IMR-90 (cell line): ENCODE data around the gene ZSCAN30. TPM values are rescaled to one million over a fixed set of nuclear protein-coding genes. Genes with fewer than 3 reads are reported as not detected.

ENCODE experiments used
- ATAC-seq: fragments of 200-7000 bp; cut with Tn5 transposase; 2 replicates; pipeline ENCODE4 v1.9.1; 2020; ENCODE audit warnings: low read depth, mild to moderate bottlenecking, moderate library complexity
- BruUV-seq: library from RNA; stranded (reverse); fragments of 400-500 nt; replicated peaks from 2 replicates; lab custom pipeline; 2021; lab: Mats Ljungman, UMichigan
- CTCF ChIA-PET: fragments of 300-600 bp; formaldehyde crosslinking; extraction: SDS; loops from one replicate; lab custom pipeline; 2021; ENCODE audit warnings: antibody characterized with exemption; lab: Yijun Ruan, JAX
- POLR2A ChIA-PET: fragments of 300-600 bp; sonication (Branson Sonifier 250); formaldehyde crosslinking; loops from one replicate; lab custom pipeline; 2022; ENCODE audit warnings: antibody characterized with exemption; ENCODE audit not compliant: unreplicated experiment; lab: Charles Lee
- DNase-seq: peaks from one replicate; pipeline ENCODE4 v3.0.0; 2013
- H2AFZ ChIP-seq: replicated peaks from 2 replicates; pipeline ENCODE3; 2013; ENCODE audit warnings: low read length, mild to moderate bottlenecking; ENCODE audit not compliant: poor library complexity
- H2AK5ac ChIP-seq: 2 replicates; pipeline ENCODE4 v1.6.1; 2013; ENCODE audit warnings: low read depth, low read length, inconsistent platforms
- H2AK9ac ChIP-seq: replicated peaks from 2 replicates; pipeline ENCODE3; 2013; ENCODE audit warnings: mild to moderate bottlenecking, low read depth, low read length, moderate library complexity; ENCODE audit not compliant: poor library complexity
- H2BK120ac ChIP-seq: 2 replicates; pipeline ENCODE4 v1.6.1; 2013; ENCODE audit warnings: low read depth, low read length, inconsistent platforms
- H2BK15ac ChIP-seq: 3 replicates; pipeline ENCODE4 v1.6.1; 2013; ENCODE audit warnings: low read depth, low read length, inconsistent platforms
- H2BK20ac ChIP-seq: 2 replicates; pipeline ENCODE4 v1.6.1; 2013; ENCODE audit warnings: low read depth, mild to moderate bottlenecking, inconsistent platforms, low read length, moderate library complexity
- H2BK5ac ChIP-seq: 2 replicates; pipeline ENCODE4 v1.6.1; 2013; ENCODE audit warnings: mild to moderate bottlenecking, low read depth, low read length, inconsistent platforms; ENCODE audit not compliant: poor library complexity, severe bottlenecking
- H3K14ac ChIP-seq: replicated peaks from 2 replicates; pipeline ENCODE4 v1.6.1; 2013; ENCODE audit warnings: low read depth, low read length, inconsistent platforms
- H3K18ac ChIP-seq: 2 replicates; pipeline ENCODE4 v1.6.1; 2013; ENCODE audit warnings: low read depth, low read length, control low read depth
- H3K23ac ChIP-seq: 2 replicates; pipeline ENCODE4 v1.6.1; 2013; ENCODE audit warnings: low read depth, low read length, inconsistent platforms
- H3K27ac ChIP-seq: 2 replicates; pipeline ENCODE4 v1.5.1; 2013; ENCODE audit warnings: mild to moderate bottlenecking, control low read depth, low read length; ENCODE audit not compliant: insufficient read depth
- H3K27me3 ChIP-seq: 2 replicates; pipeline ENCODE4 v1.6.1; 2013; ENCODE audit warnings: low read length; ENCODE audit not compliant: control insufficient read depth, insufficient read depth
- H3K36me3 ChIP-seq: 2 replicates; pipeline ENCODE4 v1.6.1; 2013; ENCODE audit warnings: low read length, mixed read lengths; ENCODE audit not compliant: control insufficient read depth, insufficient read depth
- H3K4ac ChIP-seq: 2 replicates; pipeline ENCODE4 v1.6.1; 2013; ENCODE audit warnings: low read depth, low read length, inconsistent platforms
- H3K4me1 ChIP-seq: 2 replicates; pipeline ENCODE4 v1.6.1; 2013; ENCODE audit warnings: low read length, mixed read lengths; ENCODE audit not compliant: control insufficient read depth, insufficient read depth
- H3K4me2 ChIP-seq: 2 replicates; pipeline ENCODE4 v1.6.1; 2013; ENCODE audit warnings: low read depth, mild to moderate bottlenecking, control low read depth, low read length, moderate library complexity
- H3K4me3 ChIP-seq: 2 replicates; pipeline ENCODE4 v1.5.1; 2013; ENCODE audit warnings: low read depth, mild to moderate bottlenecking, control low read depth, low read length, moderate library complexity; ENCODE audit not compliant: insufficient read depth
- H3K56ac ChIP-seq: 2 replicates; pipeline ENCODE4 v1.6.1; 2013; ENCODE audit warnings: low read length, inconsistent platforms; ENCODE audit not compliant: insufficient read depth; ENCODE audit errors: extremely low read depth
- H3K79me1 ChIP-seq, 2 experiments: 2 replicates each; pipeline ENCODE4 v1.6.1; 2013; ENCODE audit warnings: low read length in 2 of 2, inconsistent platforms in 1 of 2, low read depth in 1 of 2
- H3K9ac ChIP-seq: 2 replicates; pipeline ENCODE4 v1.6.1; 2013; ENCODE audit warnings: low read depth, low read length, control low read depth
- H3K9me1 ChIP-seq: 2 replicates; pipeline ENCODE4 v1.6.1; 2013; ENCODE audit warnings: low read length, inconsistent platforms; ENCODE audit not compliant: insufficient read depth
- H3K9me3 ChIP-seq: 2 replicates; pipeline ENCODE4 v1.6.1; 2013; ENCODE audit warnings: low read length; ENCODE audit not compliant: control insufficient read depth, insufficient read depth
- H4K20me1 ChIP-seq: 2 replicates; pipeline ENCODE4 v1.6.1; 2013; ENCODE audit warnings: low read length, inconsistent platforms; ENCODE audit not compliant: insufficient read depth
- H4K5ac ChIP-seq: 2 replicates; pipeline ENCODE4 v1.6.1; 2013; ENCODE audit warnings: mild to moderate bottlenecking, low read depth, low read length, control low read depth
- H4K8ac ChIP-seq, 2 experiments: 2 replicates each; pipeline ENCODE4 v1.6.1; 2013; ENCODE audit warnings: low read depth in 2 of 2, low read length in 2 of 2, control low read depth in 1 of 2, inconsistent platforms in 1 of 2
- H4K91ac ChIP-seq: 2 replicates; pipeline ENCODE4 v1.6.1; 2013; ENCODE audit warnings: low read depth, low read length, inconsistent platforms; ENCODE audit not compliant: insufficient read depth
- BHLHE40 ChIP-seq: fragments of 150-350 bp; IDR thresholded peaks from 2 replicates; pipeline ENCODE4 v1.6.1; 2016; ENCODE audit warnings: mild to moderate bottlenecking, low read depth, low read length
- CEBPB ChIP-seq: IDR thresholded peaks from 2 replicates; pipeline ENCODE4 v1.6.1; 2012; ENCODE audit warnings: low read depth, low read length, improper control_type of control experiment
- CHD1 ChIP-seq: IDR thresholded peaks from 2 replicates; pipeline ENCODE4 v1.6.1; 2012; ENCODE audit warnings: low read depth, low read length, improper control_type of control experiment
- CTCF ChIP-seq: conservative IDR thresholded peaks from 2 replicates; pipeline ENCODE4 v1.5.1; 2012; ENCODE audit warnings: mild to moderate bottlenecking, low read depth, low read length, improper control_type of control experiment
- ELK1 ChIP-seq: fragments of 150-350 bp; IDR thresholded peaks from 2 replicates; pipeline ENCODE4 v1.6.1; 2016; ENCODE audit warnings: low read depth, mild to moderate bottlenecking, low read length, moderate library complexity, borderline replicate concordance
- FOS ChIP-seq: fragments of 150-350 bp; IDR thresholded peaks from 2 replicates; pipeline ENCODE4 v1.6.1; 2016; ENCODE audit warnings: low read depth, low read length
- MAFK ChIP-seq: IDR thresholded peaks from 2 replicates; pipeline ENCODE4 v1.6.1; 2012; ENCODE audit warnings: low read depth, low read length, improper control_type of control experiment
- MAZ ChIP-seq: IDR thresholded peaks from 2 replicates; pipeline ENCODE4 v1.6.1; 2012; ENCODE audit warnings: low read depth, mild to moderate bottlenecking, low read length, improper control_type of control experiment, moderate library complexity, borderline replicate concordance
- MXI1 ChIP-seq: IDR thresholded peaks from 2 replicates; pipeline ENCODE4 v1.6.1; 2012; ENCODE audit warnings: low read depth, mild to moderate bottlenecking, low read length, moderate library complexity, borderline replicate concordance
- NFE2L2 ChIP-seq: fragments of 150-350 bp; IDR thresholded peaks from 2 replicates; pipeline ENCODE4 v1.6.1; 2016; ENCODE audit warnings: low read depth, mild to moderate bottlenecking, low read length
- POLR2A ChIP-seq: IDR thresholded peaks from 2 replicates; pipeline ENCODE4 v1.6.1; 2012; ENCODE audit warnings: mild to moderate bottlenecking, low read depth, low read length
- RAD21 ChIP-seq: IDR thresholded peaks from 2 replicates; pipeline ENCODE4 v1.6.1; 2012; ENCODE audit warnings: low read length, improper control_type of control experiment
- RCOR1 ChIP-seq: IDR thresholded peaks from 2 replicates; pipeline ENCODE4 v1.6.1; 2012; ENCODE audit warnings: mild to moderate bottlenecking, low read length, improper control_type of control experiment; ENCODE audit not compliant: insufficient replicate concordance
- RFX5 ChIP-seq: IDR thresholded peaks from 2 replicates; pipeline ENCODE4 v1.8.0; 2012; ENCODE audit warnings: low read depth, mild to moderate bottlenecking, low read length, moderate library complexity
- SMC3 ChIP-seq: fragments of 150-350 bp; IDR thresholded peaks from 2 replicates; pipeline ENCODE4 v1.6.1; 2016; ENCODE audit warnings: low read depth, mild to moderate bottlenecking, antibody characterized with exemption, low read length, moderate library complexity
- USF2 ChIP-seq: fragments of 150-350 bp; IDR thresholded peaks from 2 replicates; pipeline ENCODE4 v1.6.1; 2017; ENCODE audit warnings: mild to moderate bottlenecking, antibody characterized with exemption, low read length, low read depth
- dilution Hi-C: fragments of 300-500 bp; cut with HindIII; formaldehyde crosslinking; loops from one replicate; pipeline ENCODE4 v1.14.3; 2018; ENCODE audit warnings: low sequenced_read_pairs; ENCODE audit not compliant: unreplicated experiment
- in situ Hi-C: fragments of 300-500 bp; cut with MboI; formaldehyde crosslinking; loops from 3 replicates; pipeline ENCODE4 v1.14.3; 2019; ENCODE audit warnings: low sequenced_read_pairs, inconsistent platforms, mixed read lengths
- intact Hi-C: fragments of 100-400 bp; cut with micrococcal nuclease; formaldehyde crosslinking; loops from 2 replicates; pipeline ENCODE4 v1.10.0; 2022
- polyA plus RNA-seq, 3 experiments: library from polyadenylated mRNA; depleted of rRNA; stranded (reverse); fragments of >200 nt; gene quantifications; 2 replicates each; pipeline ENCODE4 v1.2.3, GENCODE V29; 2012; ENCODE audit warnings: low replicate concordance in 1 of 3
- total RNA-seq: library from RNA; depleted of rRNA; stranded (reverse); fragments of >200 nt; gene quantifications from 2 replicates; pipeline ENCODE4 v1.2.3, GENCODE V29; 2012

Gene ZSCAN30
- total and polyA plus RNA-seq, 2 of the 4 experiments (the other 2 are of a cell fraction), result 9.9 to 17.7 TPM

- Histone ChIP-seq H4K20me1 (no peaks in the 10 kb centered on the region), H3K9me3 (peaks cover 43% of the 10 kb centered on the region), H2BK15ac (no peak overlapping the region), H2AFZ (no peak overlapping the region), H3K27me3 (no peaks in the 10 kb centered on the region), H4K91ac (no peak overlapping the region), H2BK120ac (no peak overlapping the region), H2AK5ac (no peak overlapping the region), H4K8ac (no peak overlapping the region), H3K4me2 (no peak overlapping the region), H3K27ac (no peak overlapping the region), H3K4me1 (no peaks in the 10 kb centered on the region), H3K4me3 (no peak overlapping the region), H2AK9ac (no peak overlapping the region), H4K5ac (no peak overlapping the region), H3K4ac (no peak overlapping the region), H2BK20ac (no peak overlapping the region), H3K9me1 (no peaks in the 10 kb centered on the region), H3K14ac (no peak overlapping the region), H3K36me3 (peaks cover 59% of the 10 kb centered on the region), H3K23ac (no peak overlapping the region), H3K18ac (no peak overlapping the region), H3K56ac (no peak overlapping the region), H2BK5ac (no peak overlapping the region), H3K79me1 (peaks cover 8 to 10% of the 10 kb centered on the region in 2 experiments), H3K9ac (no peak overlapping the region)
- in situ Hi-C loops, result loop anchor here (25.0 kb wide), 1 partner anchor 715 kb away; the partner anchor contains the start of gene RMP24
- DNase-seq (no peak), ATAC-seq (no peak)
- ChIA-PET POLR2A (no interaction called here), CTCF (no interaction called here)
- no TSS peak for BruUV-seq
- dilution Hi-C loops, result no loop called here
- intact Hi-C loops, result no loop called here
- TF ChIP-seq CTCF, result no peak
- TF ChIP-seq USF2, result no peak
- TF ChIP-seq FOS, result no peak
- no peak for TF ChIP-seq CEBPB
- no peak for TF ChIP-seq SMC3
- TF ChIP-seq BHLHE40, result no peak
- TF ChIP-seq POLR2A, result no peak
- no peak for TF ChIP-seq RFX5
- no peak for TF ChIP-seq MXI1
- TF ChIP-seq MAFK, result no peak
- no peak for TF ChIP-seq CHD1
- no peak for TF ChIP-seq MAZ
- TF ChIP-seq RCOR1, result no peak
- TF ChIP-seq ELK1, result no peak
- no peak for TF ChIP-seq RAD21
- no peak for TF ChIP-seq NFE2L2
Observed at GRCh38 chr18:35246831-35247230, 43.2 kb downstream of the ZSCAN30 start.
